Measurements from ENCODE around the gene LIPA.
"Not testable (repeated sequence)": the region's sequence is repeated elsewhere in the genome, so short reads cannot be mapped to it uniquely, and the experiment has no call there.

Gene LIPA

DNA sequence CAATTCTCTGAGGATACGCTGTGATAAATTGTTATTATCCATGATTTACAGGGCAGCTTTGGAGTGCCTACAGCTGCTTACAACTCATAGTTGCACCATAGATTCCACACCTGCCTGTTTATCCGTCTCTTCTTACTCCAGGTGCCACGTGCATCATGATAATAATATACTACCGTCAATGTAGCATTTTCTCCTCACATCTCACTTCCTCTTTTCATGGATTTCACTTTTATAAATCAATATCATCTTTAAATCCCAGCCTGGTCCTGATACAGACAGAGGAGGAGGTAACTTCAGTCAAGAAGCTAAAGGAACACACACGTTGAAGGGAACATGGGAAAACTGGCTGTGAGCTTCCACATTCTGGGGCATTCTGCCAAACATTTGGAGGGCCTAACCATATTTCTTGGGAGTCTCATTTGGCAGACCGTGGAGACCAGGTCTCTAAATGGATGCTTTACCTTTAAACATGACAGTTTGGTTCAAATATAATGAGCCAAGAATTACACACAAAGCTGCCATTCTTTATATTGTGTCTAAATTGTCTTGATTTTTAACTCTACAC lies 46.9 kb downstream of the LIPA start:
- Histone ChIP-seq H3K36me3 (no peaks in the 10 kb centered on the region), H3K4me3 (no peak overlapping the region), H3K27me3 (peaks cover 0 to 20% of the 10 kb centered on the region in 2 donors), H3K4me1 (peaks cover 0 to 19% (median 13%) of the 10 kb centered on the region in 4 donors), H3K27ac (no peak overlapping the region), H3K9me3 (no peaks in the 10 kb centered on the region)
- no peak for DNase-seq
- intact Hi-C loops (cut with DNase I; ENCODE audit: low total_unique reads), result no loop called here
- TF ChIP-seq, protein P1, sequence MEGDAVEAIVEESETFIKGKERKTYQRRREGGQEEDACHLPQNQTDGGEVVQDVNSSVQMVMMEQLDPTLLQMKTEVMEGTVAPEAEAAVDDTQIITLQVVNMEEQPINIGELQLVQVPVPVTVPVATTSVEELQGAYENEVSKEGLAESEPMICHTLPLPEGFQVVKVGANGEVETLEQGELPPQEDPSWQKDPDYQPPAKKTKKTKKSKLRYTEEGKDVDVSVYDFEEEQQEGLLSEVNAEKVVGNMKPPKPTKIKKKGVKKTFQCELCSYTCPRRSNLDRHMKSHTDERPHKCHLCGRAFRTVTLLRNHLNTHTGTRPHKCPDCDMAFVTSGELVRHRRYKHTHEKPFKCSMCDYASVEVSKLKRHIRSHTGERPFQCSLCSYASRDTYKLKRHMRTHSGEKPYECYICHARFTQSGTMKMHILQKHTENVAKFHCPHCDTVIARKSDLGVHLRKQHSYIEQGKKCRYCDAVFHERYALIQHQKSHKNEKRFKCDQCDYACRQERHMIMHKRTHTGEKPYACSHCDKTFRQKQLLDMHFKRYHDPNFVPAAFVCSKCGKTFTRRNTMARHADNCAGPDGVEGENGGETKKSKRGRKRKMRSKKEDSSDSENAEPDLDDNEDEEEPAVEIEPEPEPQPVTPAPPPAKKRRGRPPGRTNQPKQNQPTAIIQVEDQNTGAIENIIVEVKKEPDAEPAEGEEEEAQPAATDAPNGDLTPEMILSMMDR (IDR thresholded peaks at IDR 0.05), result no peak

GRCh38 chr10:89203237-89203636 lies 48.3 kb downstream of the LIPA start:
- H3K4me3 ChIP-seq, result no peak overlapping the region
- no peak for DNase-seq
- TF ChIP-seq, protein P1 (IDR thresholded peaks at IDR 0.05), result no peak
- intact Hi-C loops (cut with DNase I; ENCODE audit: low total_unique reads), result no loop called here
- no peaks in the 10 kb centered on the region for H3K36me3 ChIP-seq
- H3K27ac ChIP-seq, result no peak overlapping the region
- H3K4me1 ChIP-seq, result peaks cover 0 to 17% (median 12%) of the 10 kb centered on the region in 4 donors
- H3K27me3 ChIP-seq, result peaks cover 0 to 20% of the 10 kb centered on the region in 2 donors
- no peaks in the 10 kb centered on the region for H3K9me3 ChIP-seq

GRCh38 chr10:89202033-89202425 lies 49.5 kb downstream of the LIPA start:
- intact Hi-C loops (cut with DNase I; ENCODE audit: low total_unique reads), result no loop called here
- DNase-seq, result no peak
- H3K4me3 ChIP-seq, result no peak overlapping the region
- H3K9me3 ChIP-seq, result no peaks in the 10 kb centered on the region
- TF ChIP-seq, protein P1 (IDR thresholded peaks at IDR 0.05), result no peak
- peaks cover 0 to 9% (median 8%) of the 10 kb centered on the region in 4 donors for H3K4me1 ChIP-seq
- H3K36me3 ChIP-seq, result no peaks in the 10 kb centered on the region
- peaks cover 0 to 20% of the 10 kb centered on the region in 2 donors for H3K27me3 ChIP-seq
- H3K27ac ChIP-seq, result no peak overlapping the region

DNA sequence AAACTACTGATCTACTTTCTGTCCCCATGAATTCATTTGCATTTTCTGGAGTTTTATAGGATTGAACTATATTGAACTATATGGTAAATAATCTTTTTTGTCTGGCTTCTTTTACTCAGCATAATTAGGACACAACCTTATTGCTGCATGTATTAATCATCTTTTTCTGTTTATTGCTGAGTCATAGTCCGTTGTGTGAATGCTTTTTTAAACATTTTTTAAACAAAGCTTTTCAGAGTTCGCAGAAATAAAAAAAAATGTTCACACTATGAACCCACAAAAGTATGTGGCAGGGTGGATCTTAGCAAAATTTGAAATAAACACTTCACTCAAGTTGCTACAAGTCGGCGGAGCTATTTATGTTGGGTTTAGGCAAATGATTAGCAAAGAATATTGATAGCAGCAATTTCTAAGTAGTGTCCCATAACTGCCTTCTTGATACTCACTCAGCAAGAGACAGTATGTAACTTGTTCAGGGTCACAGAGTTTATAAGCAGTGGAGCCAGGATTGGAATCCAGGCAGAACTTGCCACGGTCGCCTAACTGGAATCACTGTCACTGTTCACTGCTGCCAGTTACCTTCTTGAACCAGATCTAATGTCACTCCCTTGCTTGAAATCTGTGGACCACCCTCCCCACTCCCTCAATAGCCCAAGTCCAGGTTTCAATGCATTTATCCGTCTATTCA lies 50.1 kb downstream of the LIPA start:
- H3K4me3 ChIP-seq, result no peak overlapping the region
- intact Hi-C loops (cut with DNase I; ENCODE audit: low total_unique reads), result no loop called here
- peaks cover 0 to 16% of the 10 kb centered on the region in 2 donors for H3K27me3 ChIP-seq
- H3K4me1 ChIP-seq, result peaks cover 0 to 3% (median 3%) of the 10 kb centered on the region in 4 donors
- TF ChIP-seq, protein P1 (IDR thresholded peaks at IDR 0.05), result no peak
- H3K27ac ChIP-seq, result no peak overlapping the region
- H3K9me3 ChIP-seq, result no peaks in the 10 kb centered on the region
- no peaks in the 10 kb centered on the region for H3K36me3 ChIP-seq
- no peak for DNase-seq

DNA sequence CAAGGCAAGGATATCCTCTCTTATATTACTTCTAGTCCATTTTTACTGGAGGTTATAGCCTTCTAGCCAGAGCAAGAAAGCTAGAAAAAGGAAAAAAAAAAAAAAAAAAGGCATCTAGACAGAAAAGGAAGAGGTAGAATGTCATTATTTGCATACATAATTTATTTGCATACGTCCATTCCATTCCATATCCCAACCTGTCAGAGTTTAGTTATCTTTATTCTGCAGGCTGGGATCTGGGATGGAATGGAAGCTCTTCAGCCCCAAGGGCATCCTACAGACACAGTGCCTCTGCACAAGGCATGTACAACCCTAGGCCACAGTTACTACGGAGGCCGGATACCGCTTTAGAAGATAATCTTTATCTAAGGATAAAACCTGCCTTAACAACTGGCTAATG lies 54.1 kb downstream of the LIPA start:
- H3K4me3 ChIP-seq, result no peak overlapping the region
- no peaks in the 10 kb centered on the region for H3K9me3 ChIP-seq
- peaks cover 0 to 2% of the 10 kb centered on the region in 2 donors for H3K27me3 ChIP-seq
- intact Hi-C loops (cut with DNase I; ENCODE audit: low total_unique reads), result no loop called here
- TF ChIP-seq, protein P1 (IDR thresholded peaks at IDR 0.05), result no peak
- DNase-seq, result no peak
- H3K36me3 ChIP-seq, result no peaks in the 10 kb centered on the region
- H3K27ac ChIP-seq, result no peak overlapping the region
- H3K4me1 ChIP-seq, result no peaks in the 10 kb centered on the region

GRCh38 chr10:89191301-89191700 lies 60.3 kb downstream of the LIPA start:
- not testable (repeated sequence) for H3K27ac ChIP-seq, H3K36me3 ChIP-seq, H3K9me3 ChIP-seq, H3K27me3 ChIP-seq, H3K4me3 ChIP-seq, DNase-seq, H3K4me1 ChIP-seq
- intact Hi-C loops (cut with DNase I; ENCODE audit: low total_unique reads), result loop anchor here (5.0 kb wide), 1 partner anchor 329 kb away; no protein-coding TSS in a partner anchor

All from tibial artery (tissue), 4 donors.